GM23338 (cell line): ENCODE results near the gene ABL1. TPM values are rescaled to one million over a fixed set of nuclear protein-coding genes. Genes with fewer than 3 reads are reported as not detected.

Source experiments
- ATAC-seq: fragments of 200-7000 bp; cut with Tn5 transposase; 3 replicates; pipeline ENCODE4 v1.9.1; 2020
- DNase-seq: peaks from one replicate; pipeline ENCODE4 v3.0.0-alpha.2; 2015; ENCODE audit warnings: low spot score
- H2AFZ ChIP-seq: fragments of 200-600 bp; sonication (generic); 2 replicates; pipeline ENCODE4 v1.8.0; 2016; ENCODE audit warnings: antibody characterized with exemption, mild to moderate bottlenecking, moderate library complexity
- H3F3A ChIP-seq: fragments of 200-600 bp; sonication (generic); replicated peaks from 2 replicates; pipeline ENCODE4 v1.8.0; 2017; ENCODE audit warnings: antibody characterized with exemption, mixed run types, low read depth
- H3K27ac ChIP-seq: fragments of 200-600 bp; sonication (generic); 2 replicates; pipeline ENCODE4 v1.6.1; 2016; ENCODE audit warnings: low read depth
- H3K27me3 ChIP-seq: fragments of 200-600 bp; sonication (generic); 2 replicates; pipeline ENCODE4 v1.8.0; 2016; ENCODE audit warnings: mild to moderate bottlenecking, mixed run types, moderate library complexity; ENCODE audit not compliant: insufficient read depth
- H3K36me3 ChIP-seq: fragments of 200-600 bp; sonication (generic); 2 replicates; pipeline ENCODE4 v1.8.0; 2016; ENCODE audit warnings: mild to moderate bottlenecking; ENCODE audit not compliant: insufficient read depth
- H3K4me1 ChIP-seq: fragments of 200-600 bp; sonication (generic); 2 replicates; pipeline ENCODE4 v1.8.0; 2016; ENCODE audit warnings: mild to moderate bottlenecking, moderate library complexity; ENCODE audit not compliant: insufficient read depth
- H3K4me2 ChIP-seq: fragments of 200-600 bp; sonication (generic); 2 replicates; pipeline ENCODE4 v1.7.1; 2017; ENCODE audit warnings: mixed run types
- H3K4me3 ChIP-seq: fragments of 200-600 bp; sonication (generic); 2 replicates; pipeline ENCODE4 v1.6.1; 2016; ENCODE audit warnings: mixed run types
- H3K79me2 ChIP-seq: fragments of 200-600 bp; sonication (generic); replicated peaks from 2 replicates; pipeline ENCODE4 v1.8.0; 2017; ENCODE audit warnings: mild to moderate bottlenecking; ENCODE audit not compliant: insufficient read depth
- H3K9me2 ChIP-seq: fragments of 200-600 bp; sonication (generic); 2 replicates; pipeline ENCODE4 v1.8.0; 2017; ENCODE audit not compliant: insufficient read depth
- H4K20me1 ChIP-seq: fragments of 200-600 bp; sonication (generic); replicated peaks from 2 replicates; pipeline ENCODE4 v1.8.0; 2017; ENCODE audit warnings: mild to moderate bottlenecking; ENCODE audit not compliant: insufficient read depth
- H3K27ac Mint-ChIP-seq: 2 replicates; pipeline ENCODE4 v1.8.0; 2020; ENCODE audit warnings: inconsistent platforms, mild to moderate bottlenecking, moderate library complexity, mixed read lengths
- H3K27me3 Mint-ChIP-seq: 3 replicates; pipeline ENCODE4 v1.8.0; 2022; ENCODE audit warnings: low read depth, mild to moderate bottlenecking, moderate library complexity, mixed read lengths, inconsistent platforms; ENCODE audit not compliant: insufficient read depth, poor library complexity
- H3K36me3 Mint-ChIP-seq: 3 replicates; pipeline ENCODE4 v1.8.0; 2021; ENCODE audit warnings: low read depth, mild to moderate bottlenecking, inconsistent platforms, moderate library complexity, mixed read lengths
- H3K4me1 Mint-ChIP-seq: 3 replicates; pipeline ENCODE4 v1.8.0; 2020; ENCODE audit warnings: mild to moderate bottlenecking, inconsistent platforms, mixed read lengths
- H3K4me3 Mint-ChIP-seq: 3 replicates; pipeline ENCODE4 v1.8.0; 2021; ENCODE audit warnings: moderate library complexity, mild to moderate bottlenecking, inconsistent platforms, mixed read lengths
- H3K9me3 Mint-ChIP-seq: 3 replicates; pipeline ENCODE4 v1.8.0; 2020; ENCODE audit warnings: moderate library complexity, mild to moderate bottlenecking, inconsistent platforms, mixed read lengths
- CREB1 ChIP-seq: fragments of 250-450 bp; sonication (Bioruptor Pico); IDR thresholded peaks from 2 replicates; pipeline ENCODE4 v1.5.0; 2020; ENCODE audit warnings: low read depth, mild to moderate bottlenecking, moderate library complexity
- ZNF331 ChIP-seq: fragments of 250-450 bp; sonication (Bioruptor Pico); IDR thresholded peaks from 2 replicates; pipeline ENCODE4 v1.5.0; 2020; ENCODE audit warnings: low read depth, mild to moderate bottlenecking, moderate library complexity
- polyA plus RNA-seq: library from polyadenylated mRNA; unstranded; fragments of >200 nt; fragmentation: Nextera tagmentation; extraction: Ambion mirVana; gene quantifications from 2 replicates; pipeline ENCODE4 v1.2.1, GENCODE V29; 2016
- total RNA-seq: library from RNA; depleted of rRNA; stranded (reverse); fragments of >200 nt; shearing (Covaris generic); gene quantifications from 2 replicates; pipeline ENCODE4 v1.2.3, GENCODE V29; 2014
- TF ChIP-seq, protein P1 (sequence below): IDR thresholded peaks from one replicate; pipeline ENCODE4 v1.6.1; 2018; ENCODE audit warnings: antibody characterized with exemption; ENCODE audit not compliant: unreplicated experiment
- TF ChIP-seq, protein P2 (sequence below): fragments of 250-450 bp; sonication (Bioruptor Pico); IDR thresholded peaks from 2 replicates; pipeline ENCODE4 v1.5.0; 2020; ENCODE audit warnings: mild to moderate bottlenecking, moderate library complexity
- TF ChIP-seq, protein P3 (sequence below), 2 experiments: fragments of 200-600 bp in 1 of 2; sonication (generic) in 1 of 2; conservative IDR thresholded peaks; 2 replicates each; pipeline versions ENCODE4 v1.5.1 to v1.6.1; 2016 to 2017; ENCODE audit warnings: antibody characterized with exemption in 2 of 2, low read depth in 2 of 2, mild to moderate bottlenecking in 2 of 2, moderate library complexity in 1 of 2

Gene ABL1
- total and polyA plus RNA-seq, 2 experiments from 2014 or later: 20.7 to 85.1 TPM

DNA sequence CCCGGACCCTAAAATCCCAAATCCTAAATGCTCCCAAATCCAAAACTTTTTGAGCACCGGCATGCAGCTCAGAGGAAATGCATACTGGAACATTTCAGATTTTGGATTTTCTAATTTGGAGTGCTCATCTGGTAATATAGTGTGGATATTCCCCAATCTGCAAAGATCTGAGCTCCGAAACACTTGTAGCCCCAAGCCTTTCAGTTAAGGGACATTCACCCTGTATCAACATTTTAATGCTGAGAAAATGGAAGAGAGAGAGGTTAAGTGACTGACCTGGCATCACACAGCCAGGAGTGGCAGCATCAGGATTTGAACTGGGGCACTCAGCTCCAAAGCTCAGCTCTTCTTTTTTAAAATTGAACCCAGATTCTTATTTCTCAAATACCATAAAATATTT, 30.9 kb downstream of the ABL1 start (continued):
- TF ChIP-seq, protein P1, sequence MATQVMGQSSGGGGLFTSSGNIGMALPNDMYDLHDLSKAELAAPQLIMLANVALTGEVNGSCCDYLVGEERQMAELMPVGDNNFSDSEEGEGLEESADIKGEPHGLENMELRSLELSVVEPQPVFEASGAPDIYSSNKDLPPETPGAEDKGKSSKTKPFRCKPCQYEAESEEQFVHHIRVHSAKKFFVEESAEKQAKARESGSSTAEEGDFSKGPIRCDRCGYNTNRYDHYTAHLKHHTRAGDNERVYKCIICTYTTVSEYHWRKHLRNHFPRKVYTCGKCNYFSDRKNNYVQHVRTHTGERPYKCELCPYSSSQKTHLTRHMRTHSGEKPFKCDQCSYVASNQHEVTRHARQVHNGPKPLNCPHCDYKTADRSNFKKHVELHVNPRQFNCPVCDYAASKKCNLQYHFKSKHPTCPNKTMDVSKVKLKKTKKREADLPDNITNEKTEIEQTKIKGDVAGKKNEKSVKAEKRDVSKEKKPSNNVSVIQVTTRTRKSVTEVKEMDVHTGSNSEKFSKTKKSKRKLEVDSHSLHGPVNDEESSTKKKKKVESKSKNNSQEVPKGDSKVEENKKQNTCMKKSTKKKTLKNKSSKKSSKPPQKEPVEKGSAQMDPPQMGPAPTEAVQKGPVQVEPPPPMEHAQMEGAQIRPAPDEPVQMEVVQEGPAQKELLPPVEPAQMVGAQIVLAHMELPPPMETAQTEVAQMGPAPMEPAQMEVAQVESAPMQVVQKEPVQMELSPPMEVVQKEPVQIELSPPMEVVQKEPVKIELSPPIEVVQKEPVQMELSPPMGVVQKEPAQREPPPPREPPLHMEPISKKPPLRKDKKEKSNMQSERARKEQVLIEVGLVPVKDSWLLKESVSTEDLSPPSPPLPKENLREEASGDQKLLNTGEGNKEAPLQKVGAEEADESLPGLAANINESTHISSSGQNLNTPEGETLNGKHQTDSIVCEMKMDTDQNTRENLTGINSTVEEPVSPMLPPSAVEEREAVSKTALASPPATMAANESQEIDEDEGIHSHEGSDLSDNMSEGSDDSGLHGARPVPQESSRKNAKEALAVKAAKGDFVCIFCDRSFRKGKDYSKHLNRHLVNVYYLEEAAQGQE: no peak

DNA sequence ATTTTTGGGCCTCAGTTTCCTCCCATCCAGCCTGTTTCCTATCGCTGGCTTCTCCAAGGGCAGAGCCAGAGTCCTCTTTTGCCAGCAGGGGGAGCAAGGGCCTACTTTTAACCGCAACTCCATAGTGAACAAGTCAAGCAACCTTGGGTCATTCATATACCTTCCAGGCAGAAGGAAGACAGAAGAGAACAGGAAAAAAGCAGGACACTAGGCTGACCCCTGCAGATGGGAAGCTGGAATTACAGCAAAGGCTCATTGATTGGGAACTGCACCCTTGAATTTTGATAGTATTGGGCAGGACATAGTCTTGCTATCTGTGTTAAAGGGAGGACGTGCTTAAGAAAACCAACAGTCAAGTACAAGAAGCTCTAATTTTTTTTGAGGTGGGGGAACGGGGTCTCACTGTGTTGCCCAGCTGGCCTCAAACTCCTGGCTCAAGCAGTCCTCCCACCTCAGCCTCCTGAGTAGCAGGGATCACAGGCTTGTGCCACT, 31.5 kb downstream of the ABL1 start:
- Mint-ChIP-seq H3K4me3 (no peak overlapping the region), H3K27ac (no peak overlapping the region), H3K36me3 (peaks cover 33% of the 10 kb centered on the region), H3K27me3 (no peaks in the 10 kb centered on the region), H3K4me1 (no peaks in the 10 kb centered on the region; the same call in 1 of the 3 replicates), H3K9me3 (no peaks in the 10 kb centered on the region)
- no peaks in the 10 kb centered on the region for H3K4me1 ChIP-seq
- H3K36me3 ChIP-seq: peaks cover 5% of the 10 kb centered on the region; the same call in 1 of the 2 replicates
- H3K4me2 ChIP-seq: no peak overlapping the region
- ATAC-seq (peak; percentile 97), DNase-seq (peak; percentile 97)
- no peak overlapping the region for H3K27ac ChIP-seq
- H3K27me3 ChIP-seq: no peaks in the 10 kb centered on the region
- peaks cover 15% of the 10 kb centered on the region; the same call in 1 of the 2 replicates for H3F3A ChIP-seq
- no peaks in the 10 kb centered on the region for H3K9me2 ChIP-seq
- H4K20me1 ChIP-seq: peaks cover 12% of the 10 kb centered on the region
- TF ChIP-seq, protein P2, sequence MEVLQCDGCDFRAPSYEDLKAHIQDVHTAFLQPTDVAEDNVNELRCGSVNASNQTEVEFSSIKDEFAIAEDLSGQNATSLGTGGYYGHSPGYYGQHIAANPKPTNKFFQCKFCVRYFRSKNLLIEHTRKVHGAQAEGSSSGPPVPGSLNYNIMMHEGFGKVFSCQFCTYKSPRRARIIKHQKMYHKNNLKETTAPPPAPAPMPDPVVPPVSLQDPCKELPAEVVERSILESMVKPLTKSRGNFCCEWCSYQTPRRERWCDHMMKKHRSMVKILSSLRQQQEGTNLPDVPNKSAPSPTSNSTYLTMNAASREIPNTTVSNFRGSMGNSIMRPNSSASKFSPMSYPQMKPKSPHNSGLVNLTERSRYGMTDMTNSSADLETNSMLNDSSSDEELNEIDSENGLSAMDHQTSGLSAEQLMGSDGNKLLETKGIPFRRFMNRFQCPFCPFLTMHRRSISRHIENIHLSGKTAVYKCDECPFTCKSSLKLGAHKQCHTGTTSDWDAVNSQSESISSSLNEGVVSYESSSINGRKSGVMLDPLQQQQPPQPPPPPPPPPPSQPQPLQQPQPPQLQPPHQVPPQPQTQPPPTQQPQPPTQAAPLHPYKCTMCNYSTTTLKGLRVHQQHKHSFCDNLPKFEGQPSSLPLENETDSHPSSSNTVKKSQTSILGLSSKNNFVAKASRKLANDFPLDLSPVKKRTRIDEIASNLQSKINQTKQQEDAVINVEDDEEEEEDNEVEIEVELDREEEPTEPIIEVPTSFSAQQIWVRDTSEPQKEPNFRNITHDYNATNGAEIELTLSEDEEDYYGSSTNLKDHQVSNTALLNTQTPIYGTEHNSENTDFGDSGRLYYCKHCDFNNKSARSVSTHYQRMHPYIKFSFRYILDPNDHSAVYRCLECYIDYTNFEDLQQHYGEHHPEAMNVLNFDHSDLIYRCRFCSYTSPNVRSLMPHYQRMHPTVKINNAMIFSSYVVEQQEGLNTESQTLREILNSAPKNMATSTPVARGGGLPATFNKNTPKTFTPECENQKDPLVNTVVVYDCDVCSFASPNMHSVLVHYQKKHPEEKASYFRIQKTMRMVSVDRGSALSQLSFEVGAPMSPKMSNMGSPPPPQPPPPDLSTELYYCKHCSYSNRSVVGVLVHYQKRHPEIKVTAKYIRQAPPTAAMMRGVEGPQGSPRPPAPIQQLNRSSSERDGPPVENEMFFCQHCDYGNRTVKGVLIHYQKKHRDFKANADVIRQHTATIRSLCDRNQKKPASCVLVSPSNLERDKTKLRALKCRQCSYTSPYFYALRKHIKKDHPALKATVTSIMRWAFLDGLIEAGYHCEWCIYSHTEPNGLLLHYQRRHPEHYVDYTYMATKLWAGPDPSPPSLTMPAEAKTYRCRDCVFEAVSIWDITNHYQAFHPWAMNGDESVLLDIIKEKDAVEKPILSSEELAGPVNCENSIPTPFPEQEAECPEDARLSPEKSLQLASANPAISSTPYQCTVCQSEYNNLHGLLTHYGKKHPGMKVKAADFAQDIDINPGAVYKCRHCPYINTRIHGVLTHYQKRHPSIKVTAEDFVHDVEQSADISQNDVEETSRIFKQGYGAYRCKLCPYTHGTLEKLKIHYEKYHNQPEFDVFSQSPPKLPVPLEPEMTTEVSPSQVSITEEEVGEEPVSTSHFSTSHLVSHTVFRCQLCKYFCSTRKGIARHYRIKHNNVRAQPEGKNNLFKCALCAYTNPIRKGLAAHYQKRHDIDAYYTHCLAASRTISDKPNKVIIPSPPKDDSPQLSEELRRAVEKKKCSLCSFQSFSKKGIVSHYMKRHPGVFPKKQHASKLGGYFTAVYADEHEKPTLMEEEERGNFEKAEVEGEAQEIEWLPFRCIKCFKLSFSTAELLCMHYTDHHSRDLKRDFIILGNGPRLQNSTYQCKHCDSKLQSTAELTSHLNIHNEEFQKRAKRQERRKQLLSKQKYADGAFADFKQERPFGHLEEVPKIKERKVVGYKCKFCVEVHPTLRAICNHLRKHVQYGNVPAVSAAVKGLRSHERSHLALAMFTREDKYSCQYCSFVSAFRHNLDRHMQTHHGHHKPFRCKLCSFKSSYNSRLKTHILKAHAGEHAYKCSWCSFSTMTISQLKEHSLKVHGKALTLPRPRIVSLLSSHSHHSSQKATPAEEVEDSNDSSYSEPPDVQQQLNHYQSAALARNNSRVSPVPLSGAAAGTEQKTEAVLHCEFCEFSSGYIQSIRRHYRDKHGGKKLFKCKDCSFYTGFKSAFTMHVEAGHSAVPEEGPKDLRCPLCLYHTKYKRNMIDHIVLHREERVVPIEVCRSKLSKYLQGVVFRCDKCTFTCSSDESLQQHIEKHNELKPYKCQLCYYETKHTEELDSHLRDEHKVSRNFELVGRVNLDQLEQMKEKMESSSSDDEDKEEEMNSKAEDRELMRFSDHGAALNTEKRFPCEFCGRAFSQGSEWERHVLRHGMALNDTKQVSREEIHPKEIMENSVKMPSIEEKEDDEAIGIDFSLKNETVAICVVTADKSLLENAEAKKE (CRISPR knock-in tag): 0 out of 2 replicates have a peak, but pooled peaks have one; percentile 4
- TF ChIP-seq, protein P3, sequence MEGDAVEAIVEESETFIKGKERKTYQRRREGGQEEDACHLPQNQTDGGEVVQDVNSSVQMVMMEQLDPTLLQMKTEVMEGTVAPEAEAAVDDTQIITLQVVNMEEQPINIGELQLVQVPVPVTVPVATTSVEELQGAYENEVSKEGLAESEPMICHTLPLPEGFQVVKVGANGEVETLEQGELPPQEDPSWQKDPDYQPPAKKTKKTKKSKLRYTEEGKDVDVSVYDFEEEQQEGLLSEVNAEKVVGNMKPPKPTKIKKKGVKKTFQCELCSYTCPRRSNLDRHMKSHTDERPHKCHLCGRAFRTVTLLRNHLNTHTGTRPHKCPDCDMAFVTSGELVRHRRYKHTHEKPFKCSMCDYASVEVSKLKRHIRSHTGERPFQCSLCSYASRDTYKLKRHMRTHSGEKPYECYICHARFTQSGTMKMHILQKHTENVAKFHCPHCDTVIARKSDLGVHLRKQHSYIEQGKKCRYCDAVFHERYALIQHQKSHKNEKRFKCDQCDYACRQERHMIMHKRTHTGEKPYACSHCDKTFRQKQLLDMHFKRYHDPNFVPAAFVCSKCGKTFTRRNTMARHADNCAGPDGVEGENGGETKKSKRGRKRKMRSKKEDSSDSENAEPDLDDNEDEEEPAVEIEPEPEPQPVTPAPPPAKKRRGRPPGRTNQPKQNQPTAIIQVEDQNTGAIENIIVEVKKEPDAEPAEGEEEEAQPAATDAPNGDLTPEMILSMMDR (conservative IDR thresholded peaks at IDR 0.05; ENCODE audit: low read depth in 2 of 2): peak; percentile 91 to 100
- TF ChIP-seq ZNF331 (CRISPR knock-in tag) (no peak), CREB1 (CRISPR knock-in tag) (0 out of 2 replicates have a peak, but pooled peaks have one; percentile 28)
- no peak overlapping the region for H2AFZ ChIP-seq
- H3K79me2 ChIP-seq: peaks cover 74% of the 10 kb centered on the region
- no peak overlapping the region for H3K4me3 ChIP-seq
